ENCODE results near the gene MYRF.

DNA sequence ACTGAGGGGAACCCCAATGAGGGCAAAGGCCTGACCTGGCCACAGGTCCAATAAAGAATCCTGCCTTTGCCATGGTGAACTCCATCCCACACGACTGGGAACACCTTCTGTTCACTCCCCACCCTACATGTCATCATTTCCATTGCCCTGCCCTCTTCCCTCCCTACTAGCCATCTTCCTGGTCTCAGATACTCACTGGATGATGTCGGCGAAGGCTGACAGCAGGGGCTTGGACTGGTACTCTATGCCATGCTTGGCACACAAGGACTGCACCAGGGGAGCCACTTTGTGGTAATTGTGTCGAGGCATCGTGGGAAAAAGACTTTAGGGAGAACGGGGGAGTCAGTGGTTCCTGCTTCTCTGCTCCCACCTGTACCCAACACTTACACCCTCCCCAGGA, 50.2 kb downstream of the MYRF start:
- TF ChIP-seq, protein P1, sequence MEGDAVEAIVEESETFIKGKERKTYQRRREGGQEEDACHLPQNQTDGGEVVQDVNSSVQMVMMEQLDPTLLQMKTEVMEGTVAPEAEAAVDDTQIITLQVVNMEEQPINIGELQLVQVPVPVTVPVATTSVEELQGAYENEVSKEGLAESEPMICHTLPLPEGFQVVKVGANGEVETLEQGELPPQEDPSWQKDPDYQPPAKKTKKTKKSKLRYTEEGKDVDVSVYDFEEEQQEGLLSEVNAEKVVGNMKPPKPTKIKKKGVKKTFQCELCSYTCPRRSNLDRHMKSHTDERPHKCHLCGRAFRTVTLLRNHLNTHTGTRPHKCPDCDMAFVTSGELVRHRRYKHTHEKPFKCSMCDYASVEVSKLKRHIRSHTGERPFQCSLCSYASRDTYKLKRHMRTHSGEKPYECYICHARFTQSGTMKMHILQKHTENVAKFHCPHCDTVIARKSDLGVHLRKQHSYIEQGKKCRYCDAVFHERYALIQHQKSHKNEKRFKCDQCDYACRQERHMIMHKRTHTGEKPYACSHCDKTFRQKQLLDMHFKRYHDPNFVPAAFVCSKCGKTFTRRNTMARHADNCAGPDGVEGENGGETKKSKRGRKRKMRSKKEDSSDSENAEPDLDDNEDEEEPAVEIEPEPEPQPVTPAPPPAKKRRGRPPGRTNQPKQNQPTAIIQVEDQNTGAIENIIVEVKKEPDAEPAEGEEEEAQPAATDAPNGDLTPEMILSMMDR (IDR thresholded peaks at IDR 0.05) = no peak
- TF ChIP-seq EZH2phosphoT487 (IDR thresholded peaks at IDR 0.05) (no peak), EZH2 (IDR thresholded peaks at IDR 0.05) (no peak)

All from neural progenitor cell (in vitro differentiated cells).